ENCODE measurements around the gene MTPN.
A peak's percentile ranks its signal among the peaks of the same experiment; 100 is the strongest.

The MTPN gene

DNA sequence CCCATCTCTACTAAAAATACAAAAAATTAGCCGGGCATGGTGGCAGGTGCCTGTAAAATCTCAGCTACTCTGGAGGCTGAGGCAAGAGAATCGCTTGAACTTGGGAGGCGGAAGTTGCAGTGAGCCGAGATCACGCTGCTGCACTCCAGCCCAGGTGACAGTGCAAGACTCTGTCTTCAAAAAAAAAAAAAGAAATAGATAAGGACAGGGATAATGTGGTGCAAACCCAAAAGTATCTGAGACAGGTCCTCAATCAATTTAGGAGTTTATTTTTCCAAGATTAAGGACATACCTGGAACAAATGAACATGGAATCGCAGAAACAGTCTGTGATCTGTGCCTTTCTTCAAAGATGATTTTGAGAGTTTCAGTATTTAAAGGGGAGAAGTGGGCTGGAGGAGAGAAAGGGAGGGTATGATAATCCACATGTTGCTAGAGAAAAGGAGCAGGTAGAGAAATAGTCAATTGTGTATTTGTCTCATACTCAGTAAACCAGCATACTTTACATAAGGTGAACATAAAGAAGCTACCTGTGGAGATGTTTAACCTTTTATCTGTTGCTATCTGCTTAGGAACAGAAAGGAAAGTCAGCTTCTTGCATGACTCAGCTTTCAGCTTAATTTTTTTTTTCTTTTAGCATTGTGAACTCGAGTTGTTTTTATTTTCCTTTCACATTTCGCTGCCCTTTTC is 4.9 kb upstream of the MTPN start:
- DNase-seq = peak in 1 of 5 donors; percentile 8

GRCh38 chr7:135980665-135981180 is 3.6 kb upstream of the MTPN start:
- peak; percentile 30 to 93 (median 52) for DNase-seq

- DNase-seq = peak in 1 of 5 donors; percentile 12
These were observed 2.9 kb upstream of the MTPN start for GRCh38 chr7:135980012-135980551.

GRCh38 chr7:135979471-135980011 is 2.4 kb upstream of the MTPN start:
- no peak for DNase-seq

DNA sequence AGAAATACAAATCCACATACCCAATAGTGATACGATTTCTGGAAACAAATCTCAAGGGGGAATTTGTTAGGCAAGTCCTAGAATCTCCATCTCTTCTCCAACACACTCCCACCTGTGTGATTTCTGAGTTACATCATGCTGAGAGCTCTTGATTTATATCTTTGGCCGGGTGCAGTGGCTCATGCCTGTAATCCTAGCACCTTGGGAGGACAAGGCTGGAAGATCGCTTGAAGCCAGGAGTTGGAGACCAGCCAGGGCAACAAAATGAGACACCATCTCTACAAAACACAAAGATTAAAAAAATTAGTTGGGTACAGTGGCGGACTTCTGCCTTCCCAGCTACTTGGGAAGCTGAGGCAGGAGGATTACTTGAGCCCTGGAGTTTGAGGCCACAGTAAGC is 1.5 kb upstream of the MTPN start:
- DNase-seq = no peak

DNA sequence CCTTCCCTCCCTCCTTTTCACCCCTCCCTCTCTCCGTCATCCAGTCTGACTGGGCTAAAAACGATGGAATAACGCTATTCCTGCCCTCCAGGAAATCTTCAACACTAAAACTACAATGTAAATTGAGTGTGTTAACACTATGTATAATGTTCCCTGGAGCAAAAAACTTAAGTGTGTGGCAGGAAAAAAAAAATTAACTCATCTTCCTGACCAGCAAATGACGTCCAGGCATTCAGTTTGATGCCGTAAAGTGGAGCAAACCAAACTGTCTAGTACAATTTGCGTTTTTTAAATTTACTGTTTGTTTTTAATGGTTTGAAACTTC is 545 bp upstream of the MTPN start:
- DNase-seq = no peak

GRCh38 chr7:135976312-135977006 is 700 bp downstream of the MTPN start:
- peak; percentile 9 to 47 (median 32) for DNase-seq

DNA sequence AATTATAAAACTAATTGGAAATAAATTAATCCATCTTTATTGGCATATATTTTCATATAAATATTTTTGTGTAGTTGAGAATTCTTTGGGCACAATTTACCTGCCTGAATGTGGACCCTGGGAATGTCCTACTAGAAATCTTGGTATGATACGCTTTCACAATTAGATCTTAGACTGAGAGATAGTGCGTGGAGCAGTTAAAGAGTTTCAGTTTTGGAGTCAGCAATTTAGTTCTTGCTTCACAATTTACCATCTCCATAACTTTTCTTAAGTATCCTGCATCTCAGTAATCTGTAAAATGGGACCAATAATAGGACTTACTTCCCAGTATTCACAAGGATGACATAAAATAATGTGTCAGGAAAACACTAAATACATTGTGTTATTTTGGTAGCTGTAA is 2.0 kb downstream of the MTPN start:
- no peak for DNase-seq

GRCh38 chr7:135974667-135975066 is 2.5 kb downstream of the MTPN start:
- peak in 1 of 5 donors; percentile 5 for DNase-seq

DNA sequence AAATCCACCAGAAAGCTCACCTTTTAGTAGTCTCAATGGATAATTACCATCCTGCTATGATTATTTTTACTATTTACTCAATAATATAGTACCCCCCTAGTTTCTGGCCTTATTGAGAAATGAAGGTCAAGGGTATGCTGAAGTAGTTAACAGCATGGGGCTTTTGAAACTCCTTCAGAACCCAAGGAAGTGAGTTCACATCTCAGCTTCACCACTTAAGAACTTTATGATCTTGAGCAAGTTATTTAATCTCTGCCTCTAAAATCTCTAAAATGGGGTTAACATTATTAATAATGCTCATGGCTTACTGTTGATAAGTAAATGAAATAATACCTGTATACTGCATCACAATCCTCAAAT is 5.8 kb downstream of the MTPN start:
- no peak for DNase-seq

GRCh38 chr7:135970682-135971365 is 6.3 kb downstream of the MTPN start:
- no peak for DNase-seq

DNA sequence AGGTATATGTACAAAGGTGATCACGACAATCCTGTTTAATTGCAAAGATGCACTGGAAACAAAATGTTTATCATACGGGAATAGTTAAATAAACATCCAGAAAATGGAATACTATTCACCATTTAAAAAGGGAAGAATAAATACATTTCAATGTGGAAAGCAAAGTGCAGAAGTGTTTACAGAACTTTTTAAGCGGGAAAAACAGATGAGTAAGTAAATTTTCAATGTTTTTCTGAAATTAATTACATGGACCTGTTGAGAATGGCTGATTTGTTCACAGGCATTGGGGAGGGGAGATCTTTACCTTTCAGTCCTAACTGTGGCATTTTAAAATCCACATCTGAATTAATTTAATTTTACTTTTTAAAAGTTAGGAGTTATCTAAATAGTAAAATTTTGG is 7.1 kb downstream of the MTPN start:
- no peak for DNase-seq

- DNase-seq = no peak
These were observed 10.7 kb downstream of the MTPN start for GRCh38 chr7:135966341-135967043.

DNA sequence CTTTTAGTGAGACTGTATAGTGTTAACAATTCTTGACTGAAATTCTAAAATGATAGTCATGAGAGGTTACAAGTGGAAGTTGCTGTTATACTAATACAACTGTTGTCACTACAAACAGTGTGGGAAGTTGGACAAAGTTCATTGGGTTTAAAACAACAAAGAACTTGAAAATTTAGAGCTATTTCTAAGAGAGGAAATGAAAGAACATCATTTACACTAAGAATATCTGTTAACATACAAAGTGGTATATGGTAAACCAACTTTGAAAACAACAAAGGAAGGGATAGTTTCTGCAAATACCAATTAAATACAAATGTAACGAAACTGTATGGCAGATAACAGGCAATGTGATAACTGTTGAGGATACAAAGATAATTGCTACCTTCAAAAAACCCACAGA is 11.6 kb downstream of the MTPN start:
- DNase-seq = no peak

- DNase-seq = no peak
These were observed 12.4 kb downstream of the MTPN start for GRCh38 chr7:135964791-135965190.

DNA sequence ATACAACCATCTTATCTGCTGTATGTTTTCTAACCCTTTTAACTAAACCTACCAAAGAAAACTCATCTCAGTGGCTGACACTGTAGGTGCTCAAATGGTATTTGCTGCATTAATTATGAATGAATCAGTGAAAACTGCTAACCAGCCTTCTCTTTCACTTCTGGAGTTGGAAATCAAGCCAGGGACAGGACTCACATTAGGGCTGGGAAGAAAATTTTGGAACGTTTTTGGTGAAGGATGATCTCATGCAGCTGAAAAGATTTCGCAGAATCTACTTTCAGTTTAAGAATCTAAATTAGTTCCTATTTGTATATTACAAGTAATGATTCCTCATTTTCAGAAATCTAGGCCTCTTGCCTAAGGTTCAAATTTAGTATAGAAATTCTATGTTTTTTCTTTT is 12.9 kb downstream of the MTPN start:
- DNase-seq = no peak

- no peak for DNase-seq
These were observed 14.4 kb downstream of the MTPN start for GRCh38 chr7:135962802-135963201.

GRCh38 chr7:135960709-135961451 is 16.3 kb downstream of the MTPN start:
- no peak for DNase-seq

DNA sequence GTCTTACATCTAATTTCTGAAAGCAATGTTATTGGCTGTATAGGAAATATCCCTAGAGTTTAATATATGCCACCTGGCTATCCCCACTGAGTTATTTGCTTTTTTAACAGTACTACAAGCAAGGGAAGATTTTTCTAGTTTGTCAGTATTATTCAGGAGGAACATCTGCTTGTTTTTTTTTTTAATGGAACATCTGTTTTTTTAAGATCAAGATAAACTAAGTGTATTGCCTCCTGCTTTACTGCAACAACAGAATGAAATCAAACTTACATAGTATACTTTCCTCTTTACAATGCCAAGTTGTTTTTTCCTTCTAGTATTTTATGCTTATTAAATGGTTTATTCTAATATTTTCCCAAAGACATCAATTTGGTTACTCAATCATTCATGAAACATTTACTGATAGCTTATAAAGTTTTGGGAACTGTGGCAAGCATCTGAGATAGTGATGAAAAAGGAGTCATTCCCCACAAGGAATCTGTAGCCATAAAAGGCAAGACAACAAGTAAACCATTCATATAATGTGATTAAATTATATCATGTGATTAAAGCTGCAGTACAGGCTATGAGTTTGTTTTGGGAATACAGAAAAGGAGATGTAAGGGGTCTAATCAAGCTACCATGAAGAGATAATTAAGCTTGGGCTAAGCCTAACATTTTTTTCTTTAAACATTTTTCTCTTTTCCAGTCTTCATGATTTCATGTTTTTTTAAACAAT is 17.4 kb downstream of the MTPN start:
- no peak for DNase-seq

DNA sequence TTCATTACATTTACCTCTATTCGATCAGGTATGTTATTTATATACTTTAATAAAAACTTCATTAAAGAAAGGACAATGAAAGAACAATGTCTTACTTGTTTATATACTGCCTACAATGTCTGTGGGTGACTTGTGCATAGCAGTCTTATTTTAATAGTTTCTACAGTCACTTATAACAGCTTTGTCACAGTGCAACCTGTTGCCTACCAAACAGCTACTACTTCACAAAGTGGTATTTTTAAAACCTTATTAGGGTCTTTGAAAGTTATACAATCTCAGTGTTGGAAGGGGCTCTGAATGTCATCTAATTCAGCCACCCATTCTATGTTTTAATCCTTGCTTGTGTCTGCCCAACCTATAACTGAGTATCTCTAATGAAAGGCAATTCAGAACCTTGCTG is 19.0 kb downstream of the MTPN start:
- no peak for DNase-seq

DNA sequence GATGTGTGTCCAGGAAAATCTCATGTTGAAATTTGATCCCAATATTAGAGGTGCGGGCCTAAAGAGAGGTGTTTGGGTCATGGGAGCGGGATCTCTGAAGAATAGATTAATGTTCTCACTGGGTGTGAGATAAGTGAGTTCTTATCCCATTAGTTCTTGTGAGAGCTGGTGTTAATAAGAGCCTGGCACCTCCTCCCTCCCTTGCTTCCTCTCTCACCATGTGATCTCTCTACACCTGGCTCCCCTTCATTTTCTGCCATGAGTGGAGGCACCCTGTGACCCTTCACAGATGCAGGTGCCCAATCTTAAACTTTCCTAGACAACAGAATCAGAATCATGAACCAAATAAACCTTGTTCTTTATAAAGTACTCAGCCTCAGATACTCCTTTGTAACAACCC is 19.5 kb downstream of the MTPN start:
- DNase-seq = no peak
